ENCODE results near the gene FHOD3.

- TF ChIP-seq EZH2 (IDR thresholded peaks at IDR 0.05; ENCODE audit: borderline replicate concordance, low read length) (no peak), CTCF (conservative IDR thresholded peaks at IDR 0.05 in 1 of 2, IDR thresholded peaks at IDR 0.05 in 1 of 2; ENCODE audit: extremely low read depth in 1 of 2, insufficient read depth in 1 of 2, low read depth in 1 of 2, low read length in 2 of 2) (no peak)
Observed at GRCh38 chr18:36279001-36279400, 18.5 kb upstream of the FHOD3 start.

Measured in mammary epithelial cell (primary cell).